ENCODE results near the gene MYZAP. TPM values are rescaled to one million over a fixed set of nuclear protein-coding genes. Genes with fewer than 3 reads are reported as not detected.

MYZAP gene
- total RNA-seq, 1 experiment from 2014 or later, result 0.63 TPM

DNA sequence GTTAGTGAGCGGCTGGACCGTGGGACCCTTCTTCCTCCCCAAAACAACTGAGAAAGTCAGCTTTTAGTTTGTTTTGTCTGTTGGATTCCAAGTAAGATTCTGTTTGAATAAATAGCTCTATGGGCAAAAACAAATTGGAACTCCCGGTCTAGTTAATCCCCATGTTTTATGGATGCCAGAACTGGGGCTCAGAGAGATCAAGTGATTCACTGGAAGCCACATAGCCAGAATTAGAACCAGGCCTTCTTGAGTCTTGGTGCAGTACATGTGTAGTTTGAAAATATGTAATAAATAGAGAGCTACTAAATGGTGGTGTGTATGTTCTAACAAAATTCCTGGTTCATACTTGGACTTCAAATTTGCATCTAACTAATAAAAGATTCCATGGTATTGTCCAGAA, 85.5 kb downstream of the MYZAP start:
- Histone ChIP-seq H3K4me2 (ENCODE audit: insufficient read depth, insufficient read length, low read length) (no peak overlapping the region), H2AK5ac (ENCODE audit: insufficient read length, low read length) (no peak overlapping the region), H3K23me2 (ENCODE audit: insufficient read length, low read depth, low read length, poor library complexity, severe bottlenecking) (no peaks in the 10 kb centered on the region), H4K91ac (ENCODE audit: insufficient read length, low read depth, low read length) (no peak overlapping the region), H4K8ac (replicated peaks; ENCODE audit: insufficient read length, low read depth, low read length) (no peak overlapping the region), H3K4ac (ENCODE audit: low read depth, low read length) (no peak overlapping the region), H3K23ac (ENCODE audit: insufficient read length, low read depth, low read length) (no peak overlapping the region), H2BK120ac (ENCODE audit: low read depth, low read length, poor library complexity, severe bottlenecking) (no peak overlapping the region), H2BK20ac (ENCODE audit: low read depth, low read length, poor library complexity, severe bottlenecking) (no peak overlapping the region), H2BK12ac (ENCODE audit: insufficient read length, low read depth, low read length) (no peak overlapping the region), H3K79me1 (ENCODE audit: insufficient read depth, low read depth, low read length, poor library complexity, severe bottlenecking) (no peaks in the 10 kb centered on the region), H3K4me1 (ENCODE audit: insufficient read depth, low read length) (no peaks in the 10 kb centered on the region; the same call in 1 of the 2 replicates), H3K27me3 (ENCODE audit: insufficient read depth, low read length) (no peaks in the 10 kb centered on the region), H2BK15ac (ENCODE audit: low read depth, low read length) (no peak overlapping the region), H3K56ac (ENCODE audit: insufficient read length, low read depth, low read length) (no peak overlapping the region), H2BK5ac (ENCODE audit: insufficient read length, low read length) (no peak overlapping the region), H3K27ac (ENCODE audit: insufficient read length, low read depth, low read length) (no peak overlapping the region), H3T11ph (ENCODE audit: low read length) (no peak overlapping the region), H3K9me3 (ENCODE audit: control insufficient read depth, low read depth, low read length) (no peaks in the 10 kb centered on the region), H3K14ac (ENCODE audit: insufficient read depth, low read length) (no peak overlapping the region), H3K18ac (ENCODE audit: insufficient read length, low read depth, low read length) (no peak overlapping the region), H4K5ac (ENCODE audit: insufficient read length, low read depth, low read length) (no peak overlapping the region), H4K20me1 (ENCODE audit: control insufficient read depth, insufficient read depth, insufficient read length) (no peaks in the 10 kb centered on the region), H3K9ac (ENCODE audit: extremely low read depth, insufficient read length, low read length) (no peak overlapping the region), H2AFZ (ENCODE audit: low read length) (no peak overlapping the region), H3K79me2 (ENCODE audit: insufficient read depth, low read length) (no peaks in the 10 kb centered on the region)
- Mint-ChIP-seq H3K9me3 (no peaks in the 10 kb centered on the region), H3K27me3 (ENCODE audit: low read depth) (no peaks in the 10 kb centered on the region), H3K4me3 (no peak overlapping the region), H3K36me3 (ENCODE audit: insufficient read depth in 1 of 3, low read depth in 3 of 3) (no peaks in the 10 kb centered on the region), H3K27ac (no peak overlapping the region), H3K4me1 (0 out of 4 replicates have a peak, but pooled peaks cover 3% of the 10 kb centered on the region in 2 experiments)
- DNase-seq, result no peak
- WGBS (ENCODE audit: extremely low coverage, insufficient read length, low lambda C conversion rate), result no CpG with 5 or more reads among the region's 3 CpGs
- TF ChIP-seq, protein P1, sequence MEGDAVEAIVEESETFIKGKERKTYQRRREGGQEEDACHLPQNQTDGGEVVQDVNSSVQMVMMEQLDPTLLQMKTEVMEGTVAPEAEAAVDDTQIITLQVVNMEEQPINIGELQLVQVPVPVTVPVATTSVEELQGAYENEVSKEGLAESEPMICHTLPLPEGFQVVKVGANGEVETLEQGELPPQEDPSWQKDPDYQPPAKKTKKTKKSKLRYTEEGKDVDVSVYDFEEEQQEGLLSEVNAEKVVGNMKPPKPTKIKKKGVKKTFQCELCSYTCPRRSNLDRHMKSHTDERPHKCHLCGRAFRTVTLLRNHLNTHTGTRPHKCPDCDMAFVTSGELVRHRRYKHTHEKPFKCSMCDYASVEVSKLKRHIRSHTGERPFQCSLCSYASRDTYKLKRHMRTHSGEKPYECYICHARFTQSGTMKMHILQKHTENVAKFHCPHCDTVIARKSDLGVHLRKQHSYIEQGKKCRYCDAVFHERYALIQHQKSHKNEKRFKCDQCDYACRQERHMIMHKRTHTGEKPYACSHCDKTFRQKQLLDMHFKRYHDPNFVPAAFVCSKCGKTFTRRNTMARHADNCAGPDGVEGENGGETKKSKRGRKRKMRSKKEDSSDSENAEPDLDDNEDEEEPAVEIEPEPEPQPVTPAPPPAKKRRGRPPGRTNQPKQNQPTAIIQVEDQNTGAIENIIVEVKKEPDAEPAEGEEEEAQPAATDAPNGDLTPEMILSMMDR (conservative IDR thresholded peaks at IDR 0.05), result no peak
